HG03045 (cell line): ENCODE data around the gene EEPD1.

ENCODE experiments used
- ATAC-seq: cut with Tn5 transposase; IDR thresholded peaks from one replicate; pipeline ENCODE4 v1.9.1; 2021; ENCODE audit warnings: mild to moderate bottlenecking, moderate library complexity; ENCODE audit not compliant: unreplicated experiment

EEPD1 gene

GRCh38 chr7:36188906-36189305, 35.9 kb downstream of the EEPD1 start:
- ATAC-seq, result no peak

- no peak for ATAC-seq
Observed at GRCh38 chr7:36190447-36191291, 37.6 kb downstream of the EEPD1 start.

- no peak for ATAC-seq
Observed at GRCh38 chr7:36191292-36191920, 38.4 kb downstream of the EEPD1 start.

GRCh38 chr7:36192053-36192824, 39.2 kb downstream of the EEPD1 start:
- no peak for ATAC-seq

DNA sequence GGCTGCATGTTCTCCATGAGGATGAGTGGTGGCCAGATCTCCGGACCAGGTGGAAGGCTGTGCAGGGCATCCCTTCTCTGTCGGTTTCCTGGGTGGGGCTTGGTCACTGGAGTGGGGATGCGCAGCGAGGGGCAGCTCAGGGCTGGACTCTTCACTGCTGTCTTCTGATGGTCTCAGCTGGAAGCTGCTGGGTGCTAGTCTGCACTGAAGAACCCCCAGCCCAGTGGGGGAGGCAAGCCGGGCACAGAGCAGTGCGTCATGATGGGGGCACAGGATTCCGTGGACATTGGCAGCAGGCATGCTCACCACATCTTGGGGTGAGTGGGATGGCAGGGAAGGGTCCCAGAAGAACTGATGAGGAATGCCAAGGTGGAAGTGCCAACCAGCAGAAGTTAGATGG, 39.8 kb downstream of the EEPD1 start:
- no peak for ATAC-seq

- ATAC-seq, result no peak
Observed at GRCh38 chr7:36198854-36199266, 45.8 kb downstream of the EEPD1 start.

GRCh38 chr7:36199329-36199728, 46.3 kb downstream of the EEPD1 start:
- no peak for ATAC-seq

DNA sequence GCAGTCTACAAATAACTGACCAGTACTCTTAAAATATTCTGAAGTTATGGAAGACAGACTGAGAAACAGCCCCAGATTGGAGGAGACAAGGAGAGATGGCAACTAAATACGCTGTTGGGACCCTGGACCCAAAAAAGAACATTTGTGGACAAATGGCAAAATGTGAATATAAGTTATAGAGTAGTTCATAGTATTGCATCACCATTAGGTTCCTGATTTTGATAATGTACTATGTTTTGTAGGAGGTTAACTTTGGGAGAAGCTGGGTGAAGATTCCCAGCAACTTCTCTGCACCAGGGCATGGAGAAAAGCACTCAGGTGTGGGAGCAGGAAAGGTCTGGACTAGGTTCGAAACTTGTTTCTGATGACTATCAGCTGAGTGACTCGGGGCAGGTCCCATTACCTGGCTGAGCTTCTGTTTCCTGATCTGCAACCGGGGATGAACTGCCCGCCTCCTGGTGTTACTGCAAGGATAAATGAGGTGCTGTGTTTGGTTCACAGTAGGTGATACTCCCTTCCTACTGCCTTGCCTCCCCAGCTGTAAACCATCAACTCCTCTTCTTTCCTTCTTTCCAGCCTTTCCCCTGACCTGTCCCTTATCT, 48.2 kb downstream of the EEPD1 start:
- ATAC-seq, result no peak

- ATAC-seq, result no peak
Observed at GRCh38 chr7:36202398-36202797, 49.3 kb downstream of the EEPD1 start.

DNA sequence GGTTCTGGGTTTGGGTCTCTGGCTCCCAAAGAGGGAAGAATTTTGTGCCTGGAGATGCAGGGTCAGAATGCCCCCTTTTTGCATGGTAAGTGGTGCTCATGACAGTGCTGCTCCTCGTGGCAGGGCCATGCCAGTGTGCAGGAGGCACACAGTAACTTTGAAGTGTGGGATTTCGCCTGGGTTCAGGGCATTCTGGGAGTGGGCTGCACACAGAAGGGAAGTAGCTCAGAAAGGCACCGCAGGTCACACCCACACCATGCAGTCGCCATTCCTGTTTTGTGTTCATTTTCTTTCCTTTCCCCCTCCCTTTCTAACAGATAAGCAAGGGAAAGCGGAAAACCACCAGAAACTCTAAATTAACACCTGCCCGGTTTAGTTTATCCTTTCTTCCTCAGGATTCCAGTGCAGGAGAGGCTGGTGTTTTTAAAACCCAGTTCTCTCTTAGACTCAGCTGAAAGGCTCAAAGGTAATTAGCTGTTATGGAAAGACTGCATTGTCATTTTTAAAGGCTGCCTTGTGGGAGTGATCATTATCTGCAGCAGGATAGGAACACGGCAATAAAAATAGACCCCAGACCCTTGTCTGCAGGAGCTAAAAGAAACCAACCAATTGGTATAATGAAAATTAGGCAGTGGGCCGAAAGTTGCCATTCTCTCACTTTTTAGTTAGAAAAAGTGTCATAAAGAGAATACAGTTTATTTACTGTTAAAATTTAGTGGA, 50.2 kb downstream of the EEPD1 start:
- no peak for ATAC-seq

GRCh38 chr7:36204044-36204663, 51.1 kb downstream of the EEPD1 start:
- ATAC-seq, result no peak

GRCh38 chr7:36204929-36205635, 52.0 kb downstream of the EEPD1 start:
- ATAC-seq, result no peak

DNA sequence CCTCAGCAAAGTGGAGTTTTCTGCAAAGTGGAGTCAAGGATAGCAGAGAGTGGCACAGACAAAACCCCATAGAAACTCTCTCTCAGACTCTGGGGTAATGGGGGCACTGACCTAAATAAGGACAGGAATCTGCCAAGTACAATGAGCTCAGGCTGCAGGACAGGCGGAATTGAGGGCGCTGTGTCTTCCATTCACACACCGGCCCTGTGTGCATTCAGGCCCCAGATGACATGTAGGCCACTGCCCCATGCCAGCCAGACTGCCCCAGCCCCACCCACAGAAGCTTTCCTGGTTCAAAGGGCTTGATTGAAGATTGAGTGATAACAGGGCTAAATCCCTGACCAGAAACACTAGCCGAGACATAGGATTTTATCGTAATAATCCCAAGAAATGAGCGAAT, 52.7 kb downstream of the EEPD1 start:
- no peak for ATAC-seq

- ATAC-seq, result no peak
Observed at GRCh38 chr7:36207451-36208291, 54.6 kb downstream of the EEPD1 start.

GRCh38 chr7:36208426-36208825, 55.4 kb downstream of the EEPD1 start:
- ATAC-seq, result no peak

DNA sequence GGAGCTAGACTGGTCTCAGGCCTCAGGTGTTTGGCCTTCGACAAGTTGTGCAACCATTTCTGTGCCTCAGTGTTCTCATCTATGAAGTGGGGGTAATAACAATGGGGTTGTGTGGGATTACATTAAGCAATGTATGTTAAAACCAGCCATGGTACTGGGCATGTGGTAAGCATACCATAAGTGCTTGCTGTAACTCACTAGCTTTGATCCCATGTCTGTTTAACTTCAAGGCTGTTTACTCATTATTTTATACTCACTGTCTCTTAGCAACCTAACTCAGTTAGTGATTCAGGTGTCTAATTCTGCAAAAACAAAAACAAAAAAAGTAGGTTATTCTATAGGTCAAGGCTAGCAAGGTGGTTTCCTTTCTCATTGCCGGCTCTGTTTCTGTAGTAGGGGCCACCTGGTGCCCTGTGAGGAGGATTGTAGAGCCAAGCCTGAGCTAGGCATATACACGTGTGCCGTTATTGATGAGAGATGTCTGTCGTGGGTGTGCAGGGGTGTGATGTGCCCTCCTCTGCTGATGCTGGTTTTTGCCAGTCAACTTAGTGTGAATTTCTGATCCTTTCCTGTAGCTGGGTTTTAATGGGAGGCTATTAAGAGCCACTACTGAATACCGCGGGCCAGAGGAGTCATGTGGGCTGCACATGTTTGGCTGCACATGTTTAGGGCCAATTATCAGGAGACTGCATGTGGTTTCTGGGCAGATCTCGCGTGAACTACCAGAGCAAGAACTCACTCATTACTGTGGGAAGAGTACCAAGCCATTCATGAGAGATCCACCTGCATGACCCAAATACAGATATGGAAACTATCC, 56.2 kb downstream of the EEPD1 start:
- ATAC-seq, result no peak

- no peak for ATAC-seq
Observed at GRCh38 chr7:36209814-36210183, 56.7 kb downstream of the EEPD1 start.
